GM18499 (cell line): Measurements from ENCODE around the gene ZFC3H1.
"Not testable (repeated sequence)": the region's sequence is repeated elsewhere in the genome, so short reads cannot be mapped to it uniquely, and the experiment has no call there.

Experiments used
- ATAC-seq: cut with Tn5 transposase; IDR thresholded peaks from one replicate; pipeline ENCODE4 v1.9.1; 2021; ENCODE audit warnings: moderate number of reproducible peaks; ENCODE audit not compliant: insufficient read depth, unreplicated experiment

ZFC3H1 gene

GRCh38 chr12:71663561-71664410 is at the start of gene ZFC3H1, which contains the start of gene THAP2:
TSS of gene ZFC3H1 (minus strand) at chr12:71663848. CDS start at chr12:71663610, 238 bp downstream.
TSS of gene THAP2 (plus strand) at chr12:71664301. CDS start at chr12:71664510, 209 bp downstream.
- peak; percentile 91 for ATAC-seq

- no peak for ATAC-seq
Measured at GRCh38 chr12:71710276-71711125, 46.9 kb upstream of the ZFC3H1 start.

- ATAC-seq, result no peak
Measured at GRCh38 chr12:71708658-71709057, 45.0 kb upstream of the ZFC3H1 start.

GRCh38 chr12:71704920-71705319 is 41.3 kb upstream of the ZFC3H1 start:
- ATAC-seq, result no peak

GRCh38 chr12:71703206-71703605 is 39.6 kb upstream of the ZFC3H1 start:
- no peak for ATAC-seq

- ATAC-seq, result no peak
Measured at GRCh38 chr12:71702590-71702989, 38.9 kb upstream of the ZFC3H1 start.

GRCh38 chr12:71702181-71702580 is 38.5 kb upstream of the ZFC3H1 start:
- ATAC-seq, result not testable (repeated sequence)

- no peak for ATAC-seq
Measured at GRCh38 chr12:71695782-71696181, 32.1 kb upstream of the ZFC3H1 start.

GRCh38 chr12:71694099-71694820 is 30.6 kb upstream of the ZFC3H1 start:
- ATAC-seq, result peak; percentile 79

- ATAC-seq, result not testable (repeated sequence)
Measured at GRCh38 chr12:71693651-71694050, 30.0 kb upstream of the ZFC3H1 start.

GRCh38 chr12:71693126-71693525 is 29.5 kb upstream of the ZFC3H1 start:
- no peak for ATAC-seq

GRCh38 chr12:71691504-71692129 is 28.0 kb upstream of the ZFC3H1 start:
- no peak for ATAC-seq

GRCh38 chr12:71688961-71689570 is 25.4 kb upstream of the ZFC3H1 start:
- no peak for ATAC-seq

GRCh38 chr12:71687172-71687571 is 23.5 kb upstream of the ZFC3H1 start:
- ATAC-seq, result not testable (repeated sequence)

- ATAC-seq, result no peak
Measured at GRCh38 chr12:71686658-71687025, 23.0 kb upstream of the ZFC3H1 start.

GRCh38 chr12:71685914-71686657 is 22.4 kb upstream of the ZFC3H1 start, which contains the start of gene TMEM19:
TSS of gene TMEM19 (plus strand) at chr12:71686082. CDS start at chr12:71686681, 599 bp downstream.
- peak; percentile 53 for ATAC-seq

- ATAC-seq, result no peak
Measured at GRCh38 chr12:71685312-71685906, 21.8 kb upstream of the ZFC3H1 start.

GRCh38 chr12:71684081-71684480 is 20.4 kb upstream of the ZFC3H1 start:
- no peak for ATAC-seq
